Endothelial cell of umbilical vein (primary cell): ENCODE measurements around the gene SLC39A9. TPM values are rescaled to one million over a fixed set of nuclear protein-coding genes. Genes with fewer than 3 reads are reported as not detected.

Experiments used
- BruUV-seq: library from RNA; stranded (reverse); fragments of 400-500 nt; replicated peaks from 2 replicates; lab custom pipeline; 2021; lab: Mats Ljungman, UMichigan
- CTCF ChIA-PET: fragments of 300-600, 350-600 bp; sonication (Branson Sonifier 250); formaldehyde crosslinking; loops from one replicate; lab custom pipeline; 2021; ENCODE audit warnings: antibody characterized with exemption, inconsistent platforms; lab: Charles Lee
- POLR2A ChIA-PET: fragments of 300-600, 350-600 bp; sonication (Branson Sonifier 250); formaldehyde crosslinking; loops from one replicate; lab custom pipeline; 2021; ENCODE audit warnings: antibody characterized with exemption, inconsistent platforms; lab: Charles Lee
- DNase-seq: peaks from one replicate; pipeline ENCODE4 v3.0.0-alpha.2; 2011; ENCODE audit warnings: low read depth, low spot score
- FAIRE-seq: peaks from 2 replicates; lab custom pipeline; 2011; peaks lifted over from hg19 to GRCh38; lab: Jason Lieb, UNC
- H2AFZ ChIP-seq: 2 replicates; pipeline ENCODE4 v1.6.0; 2012; ENCODE audit warnings: low read depth, low read length, control low read depth, inconsistent platforms
- H3K27ac ChIP-seq: 2 replicates; pipeline ENCODE4 v1.5.1; 2011; ENCODE audit warnings: low read depth, mild to moderate bottlenecking, control low read depth, low read length, moderate library complexity; ENCODE audit not compliant: insufficient read depth
- H3K27me3 ChIP-seq, 2 experiments: 2 replicates each; pipeline versions ENCODE4 v1.6.0 to v1.6.1; 2011; ENCODE audit warnings: low read length in 2 of 2, mixed read lengths in 1 of 2; ENCODE audit not compliant: control insufficient read depth in 2 of 2, insufficient read depth in 2 of 2
- H3K36me3 ChIP-seq, 2 experiments: 2 replicates in 1 of 2; 3 replicates in 1 of 2; pipeline ENCODE4 v1.5.1; 2011; ENCODE audit warnings: low read length in 2 of 2, mild to moderate bottlenecking in 1 of 2, moderate library complexity in 1 of 2; ENCODE audit not compliant: control insufficient read depth in 2 of 2, insufficient read depth in 2 of 2; ENCODE audit errors: extremely low read depth in 1 of 2
- H3K4me1 ChIP-seq: 3 replicates; pipeline ENCODE4 v1.5.1; 2011; ENCODE audit warnings: mild to moderate bottlenecking, low read length; ENCODE audit not compliant: control insufficient read depth, insufficient read depth; ENCODE audit errors: extremely low read depth
- H3K4me2 ChIP-seq: 2 replicates; pipeline ENCODE4 v1.6.1; 2011; ENCODE audit warnings: low read length, control low read depth, mixed read lengths; ENCODE audit not compliant: insufficient read depth
- H3K4me3 ChIP-seq, 3 experiments: fragments of 200-600 bp in 1 of 3; sonication (generic), shearing (Covaris generic) in 1 of 3; replicated peaks in 1 of 3; 2 replicates each; pipeline ENCODE4 v1.5.1; 2011 to 2016; ENCODE audit warnings: control low read depth in 3 of 3, low read length in 3 of 3, mild to moderate bottlenecking in 2 of 3, inconsistent platforms in 1 of 3, low read depth in 1 of 3, moderate library complexity in 1 of 3; ENCODE audit not compliant: insufficient read depth in 1 of 3
- H3K79me2 ChIP-seq: 2 replicates; pipeline ENCODE4 v1.6.0; 2012; ENCODE audit warnings: low read length, inconsistent platforms; ENCODE audit not compliant: control insufficient read depth, insufficient read depth
- H3K9ac ChIP-seq: replicated peaks from 2 replicates; pipeline ENCODE3; 2011; ENCODE audit warnings: low read length, control low read depth; ENCODE audit not compliant: insufficient read depth; ENCODE audit errors: extremely low read depth
- H3K9me1 ChIP-seq: replicated peaks from 3 replicates; pipeline ENCODE4 v1.6.0; 2011; ENCODE audit warnings: mild to moderate bottlenecking, low read length; ENCODE audit not compliant: control insufficient read depth, insufficient read depth; ENCODE audit errors: extremely low read depth
- H3K9me3 ChIP-seq: replicated peaks from 2 replicates; pipeline ENCODE4 v1.5.1; 2012; ENCODE audit warnings: low read length, inconsistent platforms; ENCODE audit not compliant: control insufficient read depth, insufficient read depth
- H4K20me1 ChIP-seq: replicated peaks from 2 replicates; pipeline ENCODE3; 2011; ENCODE audit warnings: mild to moderate bottlenecking, low read length; ENCODE audit not compliant: control insufficient read depth, insufficient read depth; ENCODE audit errors: extremely low read depth
- CTCF ChIP-seq, 2 donors: IDR thresholded peaks; 1 replicate in 1 of 2; 2 replicates in 1 of 2; pipeline ENCODE4 v1.5.1; 2011; ENCODE audit warnings: low read length in 2 of 2, mild to moderate bottlenecking in 2 of 2, moderate library complexity in 2 of 2, control low read depth in 1 of 2, inconsistent platforms in 1 of 2, low read depth in 1 of 2; ENCODE audit not compliant: insufficient read depth in 1 of 2; ENCODE audit errors: extremely low read depth in 1 of 2
- EZH2 ChIP-seq: IDR thresholded peaks from 2 replicates; pipeline ENCODE4 v1.6.1; 2012; ENCODE audit warnings: borderline replicate concordance, low read depth, mild to moderate bottlenecking, moderate library complexity, low read length, inconsistent platforms; ENCODE audit not compliant: severe bottlenecking
- FOS ChIP-seq: IDR thresholded peaks from 2 replicates; pipeline ENCODE4 v1.6.1; 2011; ENCODE audit warnings: mild to moderate bottlenecking, low read length, moderate library complexity, borderline replicate concordance; ENCODE audit not compliant: insufficient read depth
- GATA2 ChIP-seq: IDR thresholded peaks from 2 replicates; pipeline ENCODE4 v1.7.0; 2011; ENCODE audit warnings: low read depth, mild to moderate bottlenecking, moderate library complexity, mixed read lengths, low read length; ENCODE audit not compliant: insufficient read length, insufficient read depth
- JUN ChIP-seq: IDR thresholded peaks from 2 replicates; pipeline ENCODE4 v1.6.1; 2011; ENCODE audit warnings: borderline replicate concordance, low read depth; ENCODE audit not compliant: insufficient read length, insufficient read depth
- MAX ChIP-seq: IDR thresholded peaks from 2 replicates; pipeline ENCODE4 v1.6.1; 2011; ENCODE audit not compliant: insufficient read depth, insufficient read length
- MYC ChIP-seq: IDR thresholded peaks from one replicate; pipeline ENCODE4 v1.6.1; 2011; ENCODE audit warnings: mild to moderate bottlenecking, low read depth, low read length
- POLR2A ChIP-seq: IDR thresholded peaks from 2 replicates; pipeline ENCODE4 v1.6.1; 2012; ENCODE audit warnings: low read depth, mild to moderate bottlenecking, control low read depth, low read length
- POLR2AphosphoS5 ChIP-seq: IDR thresholded peaks from 2 replicates; pipeline ENCODE4 v1.6.1; 2012; ENCODE audit warnings: low read depth, mild to moderate bottlenecking, control low read depth, low read length, moderate library complexity; ENCODE audit not compliant: insufficient read depth
- dilution Hi-C: fragments of 300-500 bp; cut with MboI; formaldehyde crosslinking; loops from one replicate; pipeline ENCODE4 v1.15.0; 2019; ENCODE audit warnings: low sequenced_read_pairs; ENCODE audit not compliant: extremely low pct_ligation_motif_present
- intact Hi-C: fragments of 100-400 bp; cut with micrococcal nuclease; formaldehyde crosslinking; loops from one replicate; pipeline ENCODE4 v1.10.0; 2022
- polyA plus RNA-seq, 4 experiments: library from polyadenylated mRNA; depleted of rRNA in 3 of 4; stranded (reverse) in 3 of 4; unstranded in 1 of 4; fragments of >200 nt; gene quantifications; 2 replicates each; pipeline versions ENCODE4 v1.2.1 to v1.2.3, GENCODE V29; 2011 to 2012; ENCODE audit warnings: missing spikeins in 1 of 4
- total RNA-seq: library from RNA; stranded (reverse); gene quantifications from 2 replicates; pipeline ENCODE4 v1.2.3, GENCODE V29; 2021

The SLC39A9 gene
- total and polyA plus RNA-seq, 2 donors (not counting 3 experiments of a cell fraction or from before 2014, with no cell fraction given) = 39.8 to 55.2 TPM

GRCh38 chr14:69376439-69376838 lies 22.1 kb upstream of the SLC39A9 start:
- CTCF ChIA-PET = interaction anchor here (0.8 kb wide), 1 partner anchor 84 kb away, joined by 3 read pairs; no protein-coding TSS in a partner anchor
- intact Hi-C loops = no loop called here

More at GRCh38 chr14:69376439-69376838, 22.1 kb upstream of the SLC39A9 start:
- Histone ChIP-seq H3K9me3 (no peaks in the 10 kb centered on the region), H3K27me3 (no peaks in the 10 kb centered on the region), H3K4me2 (no peak overlapping the region), H3K79me2 (peaks cover 5% of the 10 kb centered on the region), H3K9me1 (no peaks in the 10 kb centered on the region), H3K4me1 (no peaks in the 10 kb centered on the region), H2AFZ (no peak overlapping the region), H3K36me3 (peaks cover 9 to 13% of the 10 kb centered on the region in 2 experiments), H3K27ac (no peak overlapping the region), H3K4me3 (no peak overlapping the region), H3K9ac (no peak overlapping the region), H4K20me1 (no peaks in the 10 kb centered on the region)
- TF ChIP-seq GATA2 = no peak
- TF ChIP-seq JUN = no peak
- no peak for TF ChIP-seq CTCF (IDR thresholded peaks at IDR 0.05; ENCODE audit: extremely low read depth in 1 of 2, insufficient read depth in 1 of 2, low read depth in 1 of 2, low read length in 2 of 2)
- no peak for TF ChIP-seq EZH2
- TF ChIP-seq MAX = no peak
- no peak for TF ChIP-seq MYC
- no peak for TF ChIP-seq POLR2AphosphoS5
- no peak for TF ChIP-seq FOS
- TF ChIP-seq POLR2A = no peak
- POLR2A ChIA-PET = no interaction called here
- no TSS peak for BruUV-seq
- dilution Hi-C loops = no loop called here
- DNase-seq (no peak), FAIRE-seq (no peak)
